Stimulated activated naive CD4-positive, alpha-beta T cell (primary cell): ENCODE results near the gene CPNE9.
A peak's percentile ranks its signal among the peaks of the same experiment; 100 is the strongest.

ENCODE experiments used
- DNase-seq, 6 experiments: peaks; one replicate each; lab custom pipeline; 2025; lab: John Stamatoyannopoulos, UW

CPNE9 gene

GRCh38 chr3:9686703-9687102 is 16.9 kb upstream of the CPNE9 start:
- DNase-seq = no peak

- DNase-seq = no peak
Measured at GRCh38 chr3:9687514-9687913, 16.1 kb upstream of the CPNE9 start.

- DNase-seq = no peak
Measured at GRCh38 chr3:9688961-9689360, 14.7 kb upstream of the CPNE9 start.

- DNase-seq = no peak
Measured at GRCh38 chr3:9689757-9690156, 13.9 kb upstream of the CPNE9 start.

DNA sequence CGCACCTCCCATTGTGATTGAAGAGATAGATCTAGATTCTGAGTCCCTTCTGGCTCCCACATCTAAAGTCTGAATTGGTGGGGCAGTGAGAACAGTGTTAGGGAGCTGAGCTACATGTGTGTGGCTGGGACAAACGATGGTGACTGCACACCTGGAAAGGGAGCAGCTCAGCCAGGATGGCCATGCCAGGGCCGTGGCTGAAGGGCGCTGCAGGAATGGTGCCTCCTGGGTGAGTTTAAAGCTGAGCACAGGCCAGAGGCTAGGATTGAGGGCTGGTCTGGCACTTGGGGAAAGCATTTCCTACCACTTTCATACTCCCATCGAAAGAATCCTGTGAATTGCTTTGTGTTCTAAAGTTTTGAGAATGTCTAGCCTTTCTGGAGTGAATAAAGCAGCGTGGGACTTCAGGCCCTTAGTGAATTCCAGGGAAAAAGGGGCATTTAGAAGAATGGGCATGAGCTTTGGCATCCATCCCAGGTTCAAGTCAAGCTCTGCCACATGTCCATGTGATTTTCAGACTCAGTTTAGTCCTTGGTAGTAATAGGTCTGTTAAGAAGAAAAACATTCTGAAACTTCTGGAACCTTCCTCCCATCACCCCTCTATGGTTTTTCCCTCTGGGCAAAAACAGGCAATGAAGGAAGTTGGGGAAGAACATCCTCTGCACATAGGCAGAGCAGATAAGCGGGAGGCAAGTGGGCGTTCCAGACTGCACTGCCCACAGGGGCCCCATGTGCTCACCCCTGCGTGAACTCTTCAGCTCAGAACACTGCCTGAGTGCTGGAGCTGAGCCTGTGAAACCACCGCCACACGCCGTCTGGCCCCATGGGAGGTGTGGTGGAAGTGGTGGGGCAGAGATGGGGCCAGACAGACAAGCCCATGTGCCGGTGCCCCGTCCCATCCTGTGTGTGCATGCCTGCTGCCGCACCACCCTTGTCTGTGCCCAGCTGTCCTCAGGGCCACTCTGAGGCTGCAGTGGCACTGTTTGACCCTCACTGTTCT is 12.9 kb upstream of the CPNE9 start:
- DNase-seq = no peak

DNA sequence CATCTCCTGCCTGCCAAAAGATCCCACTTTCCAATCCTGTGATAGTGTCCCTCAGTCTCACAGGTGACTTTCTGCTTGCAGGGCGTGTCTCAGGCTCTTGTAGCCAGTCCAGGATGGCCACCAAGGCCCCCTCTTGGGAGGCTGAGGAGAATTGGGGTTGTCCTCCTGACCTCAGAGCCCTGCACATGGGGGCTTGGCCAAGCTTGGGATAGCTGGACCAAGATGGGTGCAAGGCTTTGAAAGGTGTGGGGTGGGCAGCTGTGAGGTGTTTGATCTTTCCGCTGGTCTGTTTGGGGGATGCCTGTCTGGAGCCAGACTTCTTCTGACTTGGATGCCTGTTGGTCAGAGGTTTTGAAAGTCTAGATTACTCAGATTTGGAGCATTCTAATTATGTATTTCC is 12.0 kb upstream of the CPNE9 start:
- no peak for DNase-seq

GRCh38 chr3:9692416-9692815 is 11.2 kb upstream of the CPNE9 start:
- no peak for DNase-seq

- no peak for DNase-seq
Measured at GRCh38 chr3:9695345-9695744, 8.3 kb upstream of the CPNE9 start.

GRCh38 chr3:9695746-9696145 is 7.9 kb upstream of the CPNE9 start:
- DNase-seq = no peak

- DNase-seq = no peak
Measured at GRCh38 chr3:9696480-9697220, 7.0 kb upstream of the CPNE9 start.

GRCh38 chr3:9697892-9698291 is 5.7 kb upstream of the CPNE9 start:
- DNase-seq = no peak

- no peak for DNase-seq
Measured at GRCh38 chr3:9698293-9698692, 5.3 kb upstream of the CPNE9 start.

DNA sequence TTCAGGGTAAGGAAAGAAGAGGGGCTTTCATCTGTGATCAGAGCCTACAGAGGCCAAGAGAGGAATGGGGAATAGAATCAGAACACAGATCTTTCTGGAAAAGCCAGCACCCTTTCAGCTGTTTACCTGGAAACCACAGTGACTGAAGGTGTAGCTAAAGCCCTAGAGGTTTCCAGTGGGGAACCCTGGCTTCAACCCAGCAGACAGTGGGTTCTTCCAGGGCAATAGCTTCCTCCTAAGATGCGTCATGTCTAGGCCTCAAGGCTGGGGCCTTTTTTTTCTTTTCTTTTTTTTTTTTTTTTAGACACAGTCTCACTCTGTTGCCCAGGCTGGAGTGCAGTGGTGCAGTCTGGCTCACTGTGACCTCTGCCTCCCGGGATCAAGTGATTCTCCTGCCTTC is 3.1 kb upstream of the CPNE9 start:
- DNase-seq = no peak

DNA sequence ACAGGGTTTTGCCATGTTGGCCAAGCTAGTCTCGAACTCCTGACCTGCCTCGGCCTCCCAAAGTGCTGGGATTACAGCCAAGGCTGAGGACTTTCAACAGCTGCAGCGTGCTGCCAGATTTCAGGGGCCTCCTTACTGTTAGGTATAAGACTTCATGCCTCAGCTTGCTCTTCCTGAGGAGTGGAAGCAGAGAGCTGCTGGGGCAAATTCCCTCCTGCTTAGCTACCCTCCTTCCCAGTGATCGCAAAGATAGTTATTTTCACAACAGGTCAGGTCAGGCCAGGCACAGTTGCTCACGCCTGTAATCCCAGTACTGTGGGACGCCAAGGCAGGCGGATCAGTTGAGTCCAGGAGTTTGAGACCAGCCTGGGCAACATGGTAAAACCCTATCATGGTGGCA is 2.6 kb upstream of the CPNE9 start:
- no peak for DNase-seq

- DNase-seq = no peak
Measured at GRCh38 chr3:9701711-9702110, 1.9 kb upstream of the CPNE9 start.

DNA sequence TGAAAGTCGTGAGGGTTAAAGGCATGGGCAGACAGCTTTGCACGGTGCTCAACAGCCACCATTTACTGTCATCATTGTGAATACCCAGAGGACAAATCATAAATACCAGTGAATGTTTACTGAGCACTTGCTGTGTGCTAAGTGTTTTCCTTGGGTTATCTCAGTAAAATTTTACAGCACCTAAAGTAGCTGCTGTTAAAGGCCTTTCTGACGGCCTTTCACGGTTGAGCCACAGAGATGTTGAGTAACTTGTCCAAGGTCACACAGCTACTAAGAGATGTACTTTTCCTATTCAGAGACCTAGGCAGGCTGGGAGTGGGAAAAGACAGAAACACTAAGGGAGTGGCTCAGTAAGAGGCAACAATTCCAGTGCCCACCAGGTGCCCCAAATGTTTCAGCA is 393 bp upstream of the CPNE9 start:
- DNase-seq = no peak

- peak in 2 of 6 experiments; percentile 11 to 13 for DNase-seq
Measured at GRCh38 chr3:9704347-9705322, 1.0 kb downstream of the CPNE9 start.

DNA sequence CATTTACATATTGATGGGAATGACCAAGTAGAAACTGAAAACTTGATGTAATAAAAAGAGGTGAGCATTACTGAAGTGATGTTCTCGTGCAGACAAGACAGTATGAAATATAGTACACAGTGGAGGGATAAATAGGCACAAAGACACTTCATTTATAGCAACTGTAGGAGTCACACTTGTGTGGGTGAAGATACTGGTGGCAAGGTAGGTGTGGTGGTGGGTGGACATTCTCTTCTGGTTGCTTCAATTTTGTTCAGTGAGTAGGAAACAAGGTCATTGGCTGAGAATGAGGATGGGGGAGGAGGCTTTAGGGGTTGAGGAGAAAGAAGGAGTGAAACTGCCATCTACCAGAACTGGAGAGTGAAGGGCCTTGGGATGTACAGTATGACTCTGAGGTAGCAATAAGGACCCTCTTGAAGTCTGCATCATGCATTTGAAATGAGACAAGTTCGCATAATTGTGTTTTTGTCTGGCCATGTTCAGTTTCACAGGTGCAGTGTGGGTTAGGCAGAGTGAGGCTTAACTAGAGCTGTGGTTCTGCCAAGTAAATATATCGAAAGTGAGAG is 6.6 kb downstream of the CPNE9 start:
- DNase-seq = no peak

- DNase-seq = no peak
Measured at GRCh38 chr3:9712415-9712814, 8.8 kb downstream of the CPNE9 start.

- no peak for DNase-seq
Measured at GRCh38 chr3:9713142-9713541, 9.5 kb downstream of the CPNE9 start.

DNA sequence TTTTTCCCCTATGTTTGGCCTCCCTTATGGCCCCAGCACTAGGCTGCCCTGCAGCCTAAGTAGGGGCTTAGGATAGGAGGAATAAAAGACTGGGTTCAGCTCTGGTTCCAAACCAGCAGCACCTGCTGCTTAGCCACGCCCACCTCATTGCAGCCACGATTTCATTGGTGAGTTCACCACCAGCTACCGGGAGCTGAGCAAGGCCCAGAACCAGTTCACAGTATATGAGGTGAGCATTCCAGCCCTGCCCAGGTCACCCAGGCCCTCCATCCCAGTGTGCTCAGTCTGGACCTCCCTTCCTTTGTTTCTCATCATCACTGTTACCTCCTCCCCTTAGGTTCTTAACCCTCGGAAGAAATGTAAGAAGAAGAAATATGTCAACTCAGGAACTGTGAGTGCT is 11.5 kb downstream of the CPNE9 start:
- no peak for DNase-seq
